Coronary artery (tissue), 2 donors: ENCODE measurements around the gene S100A8.

Source experiments
- DNase-seq: peaks from one replicate; pipeline ENCODE4 v3.0.0-alpha.2; 2017; ENCODE audit warnings: low spot score
- H3K27ac ChIP-seq, 2 donors: fragments of 200-600 bp; sonication (generic); one replicate each; pipeline ENCODE4 v1.5.1; 2016 to 2019
- H3K4me3 ChIP-seq: fragments of 200-600 bp; sonication (generic); 2 replicates; pipeline ENCODE4 v1.5.1; 2016; ENCODE audit warnings: mild to moderate bottlenecking, moderate library complexity
- CTCF ChIP-seq: fragments of 200-600 bp; sonication (generic); IDR thresholded peaks from one replicate; pipeline ENCODE4 v1.5.1; 2019; ENCODE audit warnings: antibody characterized with exemption

Gene S100A8

DNA sequence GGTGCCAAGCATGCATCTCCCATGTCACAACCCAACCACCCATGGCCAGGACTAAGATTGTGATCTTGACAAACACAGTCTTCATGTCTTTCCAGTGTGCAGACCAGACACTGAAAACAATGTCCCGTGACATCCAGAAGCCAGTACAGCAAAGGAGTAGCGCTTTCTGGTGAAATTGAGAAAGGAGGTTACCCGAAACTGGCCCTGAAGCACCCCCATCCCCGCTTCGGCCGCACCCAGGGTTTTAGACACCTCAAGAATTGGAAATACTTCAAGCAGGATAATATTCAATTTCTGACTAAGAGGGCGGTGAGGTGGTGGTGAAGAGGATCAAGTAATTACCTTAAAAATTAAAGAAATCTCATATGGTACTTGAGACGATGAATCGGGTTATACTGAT, 10.6 kb upstream of the S100A8 start:
- no peak overlapping the region for H3K4me3 ChIP-seq
- no peak for DNase-seq
- no peak for TF ChIP-seq CTCF
- H3K27ac ChIP-seq: no peak overlapping the region

- H3K27ac ChIP-seq: no peak overlapping the region
- H3K4me3 ChIP-seq: no peak overlapping the region
- no peak for TF ChIP-seq CTCF
- peak; percentile 31 for DNase-seq
Observed at GRCh38 chr1:153400244-153400643, 9.4 kb upstream of the S100A8 start.

GRCh38 chr1:153399401-153400055, 8.7 kb upstream of the S100A8 start:
- H3K27ac ChIP-seq: no peak overlapping the region
- no peak for TF ChIP-seq CTCF
- no peak for DNase-seq
- H3K4me3 ChIP-seq: no peak overlapping the region

DNA sequence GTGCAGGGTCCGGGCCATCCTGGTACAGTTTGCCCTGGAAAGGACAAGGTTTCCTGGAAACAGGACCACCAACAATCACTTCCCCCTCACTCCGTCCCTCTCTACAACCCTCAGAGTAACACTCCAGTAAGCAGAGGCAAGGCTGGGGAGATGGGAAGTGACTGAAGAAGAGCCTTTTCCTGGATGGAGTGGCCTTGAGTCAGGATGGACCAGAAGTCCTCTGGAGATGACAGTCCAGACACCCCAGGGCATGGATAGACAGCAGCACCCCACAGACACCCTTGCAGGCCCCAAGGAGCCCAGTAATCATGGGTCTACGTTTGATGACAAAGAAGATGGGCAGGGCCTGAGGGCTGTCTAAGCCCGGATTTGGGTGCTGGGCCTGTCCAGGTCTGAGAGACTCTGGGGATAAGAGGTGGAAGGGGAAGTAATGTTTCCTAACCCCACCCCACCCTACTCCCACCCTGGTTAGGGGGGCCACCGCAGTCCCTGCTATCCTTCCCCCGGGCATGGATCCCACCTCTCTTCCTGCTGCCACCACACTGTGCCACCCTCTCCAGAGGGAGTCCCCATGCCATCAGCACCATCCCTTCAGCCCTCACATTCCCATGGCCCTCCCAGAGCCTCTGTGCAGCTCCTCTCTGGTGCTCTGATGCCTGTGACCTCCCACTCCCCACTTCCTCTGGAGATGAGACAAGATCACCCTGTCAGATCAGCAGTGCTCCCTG, 7.2 kb upstream of the S100A8 start:
- no peak for TF ChIP-seq CTCF
- no peak overlapping the region for H3K27ac ChIP-seq
- H3K4me3 ChIP-seq: no peak overlapping the region
- DNase-seq: peak; percentile 62

- H3K27ac ChIP-seq: no peak overlapping the region
- no peak for TF ChIP-seq CTCF
- peak; percentile 47 for DNase-seq
- H3K4me3 ChIP-seq: no peak overlapping the region
Observed at GRCh38 chr1:153397051-153397923, 6.4 kb upstream of the S100A8 start.

DNA sequence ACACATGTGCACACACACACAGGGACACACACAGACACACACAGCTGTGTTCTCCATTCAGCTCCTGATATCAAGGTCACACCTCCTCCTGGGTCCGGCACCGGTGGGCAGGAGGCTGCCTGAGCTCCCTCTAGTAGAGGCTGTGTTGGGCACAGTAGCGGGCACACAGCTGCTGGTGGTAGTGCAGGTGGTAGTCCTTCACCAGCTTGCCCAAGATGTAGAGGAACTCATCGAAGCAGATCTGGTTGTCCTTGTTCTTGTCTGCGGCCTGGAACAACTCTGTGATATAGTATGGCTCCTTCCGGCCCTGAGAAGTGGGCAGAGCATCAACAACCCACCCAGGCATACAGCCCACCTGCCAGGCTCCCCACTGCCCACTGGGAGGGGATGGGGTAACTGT, 5.6 kb upstream of the S100A8 start:
- no peak overlapping the region for H3K27ac ChIP-seq
- H3K4me3 ChIP-seq: no peak overlapping the region
- TF ChIP-seq CTCF: no peak
- DNase-seq: peak; percentile 35
